Cardiac muscle cell (in vitro differentiated cells and primary cell): Measurements from ENCODE around the gene FAM98A. TPM values are rescaled to one million over a fixed set of nuclear protein-coding genes. Genes with fewer than 3 reads are reported as not detected.
A peak's percentile ranks its signal among the peaks of the same experiment; 100 is the strongest.

Source experiments
- DNase-seq, 2 donors: peaks; one replicate each; pipeline versions ENCODE4 v3.0.0 to v3.0.0-alpha.2; 2010 to 2017; ENCODE audit warnings: low read depth in 1 of 2, low spot score in 1 of 2
- H3K27ac ChIP-seq: fragments of 200-600 bp; sonication (generic); 2 replicates; pipeline ENCODE4 v1.5.1; 2016
- H3K27me3 ChIP-seq: fragments of 200-600 bp; sonication (generic); 2 replicates; pipeline ENCODE4 v1.6.0; 2016; ENCODE audit warnings: control low read depth
- H3K36me3 ChIP-seq: fragments of 200-600 bp; sonication (generic); 2 replicates; pipeline ENCODE4 v1.5.1; 2016; ENCODE audit warnings: control low read depth
- H3K4me1 ChIP-seq: fragments of 200-600 bp; sonication (generic); 2 replicates; pipeline ENCODE4 v1.8.1; 2017; ENCODE audit warnings: low read depth, mild to moderate bottlenecking, mixed run types
- H3K4me3 ChIP-seq: fragments of 200-600 bp; sonication (generic); 2 replicates; pipeline ENCODE4 v1.5.1; 2016; ENCODE audit warnings: mild to moderate bottlenecking
- H3K9me3 ChIP-seq: fragments of 200-600 bp; sonication (generic); 2 replicates; pipeline ENCODE4 v1.5.1; 2017; ENCODE audit warnings: low read depth, mild to moderate bottlenecking, control low read depth
- CTCF ChIP-seq: IDR thresholded peaks from 2 replicates; pipeline ENCODE4 v1.5.1; 2012; ENCODE audit warnings: low read depth, mild to moderate bottlenecking, low read length
- polyA plus RNA-seq: library from polyadenylated mRNA; unstranded; fragments of >200 nt; fragmentation: Nextera tagmentation; extraction: Ambion mirVana; gene quantifications from 2 replicates; pipeline ENCODE4 v1.2.1, GENCODE V29; 2016
- total RNA-seq: library from RNA; depleted of rRNA; stranded (reverse); fragments of >200 nt; gene quantifications from 2 replicates; pipeline ENCODE4 v1.2.3, GENCODE V29; 2016

Gene FAM98A
- total and polyA plus RNA-seq, 2 experiments from 2014 or later: 32.6 to 40.8 TPM

- Histone ChIP-seq H3K27ac (no peak overlapping the region), H3K27me3 (no peaks in the 10 kb centered on the region), H3K4me1 (peaks cover 10% of the 10 kb centered on the region), H3K9me3 (no peaks in the 10 kb centered on the region), H3K36me3 (no peaks in the 10 kb centered on the region), H3K4me3 (no peak overlapping the region)
- TF ChIP-seq CTCF: no peak
- peak in 1 of 2 donors; percentile 33 for DNase-seq
Measured at GRCh38 chr2:33552758-33553461, 46.2 kb downstream of the FAM98A start.

- H3K36me3 ChIP-seq: no peaks in the 10 kb centered on the region
- no peak overlapping the region for H3K27ac ChIP-seq
- H3K27me3 ChIP-seq: no peaks in the 10 kb centered on the region
- H3K9me3 ChIP-seq: no peaks in the 10 kb centered on the region
- TF ChIP-seq CTCF: no peak
- no peak overlapping the region for H3K4me3 ChIP-seq
- DNase-seq: no peak
- H3K4me1 ChIP-seq: peaks cover 3% of the 10 kb centered on the region
Measured at GRCh38 chr2:33550206-33550605, 48.9 kb downstream of the FAM98A start.

GRCh38 chr2:33541243-33541642 is 57.9 kb downstream of the FAM98A start:
- Histone ChIP-seq H3K36me3 (no peaks in the 10 kb centered on the region), H3K4me3 (no peak overlapping the region), H3K4me1 (peaks cover 10% of the 10 kb centered on the region), H3K27ac (peak overlapping the region; percentile 75), H3K9me3 (no peaks in the 10 kb centered on the region), H3K27me3 (no peaks in the 10 kb centered on the region)
- no peak for TF ChIP-seq CTCF
- DNase-seq: no peak

GRCh38 chr2:33535421-33535820 is 63.7 kb downstream of the FAM98A start:
- peak in 1 of 2 donors; percentile 70 for DNase-seq
- Histone ChIP-seq H3K27ac (peak overlapping the region; percentile 64), H3K9me3 (no peaks in the 10 kb centered on the region), H3K27me3 (no peaks in the 10 kb centered on the region), H3K4me1 (peaks cover 25% of the 10 kb centered on the region), H3K36me3 (no peaks in the 10 kb centered on the region), H3K4me3 (no peak overlapping the region)
- TF ChIP-seq CTCF: no peak

Other genes starting within 250 kb of the FAM98A start
- gene RASGRP3, start 122.7 kb downstream of the FAM98A start, total RNA-seq: 19.8 and 25.4 TPM in 2 replicates
- gene RASGRP3, start 122.7 kb downstream of the FAM98A start, polyA plus RNA-seq: 21.3 and 46.3 TPM in 2 replicates